HEK293 (cell line): ENCODE measurements around the gene TNFAIP2.

Experiments used
- CTCF ChIA-PET: fragments of 350-600 bp; formaldehyde crosslinking; extraction: SDS; loops from one replicate; lab custom pipeline; 2021; ENCODE audit warnings: antibody characterized with exemption; lab: Yijun Ruan, JAX
- POLR2A ChIA-PET: fragments of 300-600 bp; formaldehyde crosslinking; extraction: SDS; loops from one replicate; lab custom pipeline; 2020; ENCODE audit warnings: antibody characterized with exemption, inconsistent platforms; lab: Yijun Ruan, JAX
- H3K27ac ChIP-seq: fragments of 200-500 bp; sonication (Bioruptor generic); 2 replicates; pipeline ENCODE4 v1.5.1; 2014; ENCODE audit warnings: low read depth, low read length, control low read depth, inconsistent platforms; ENCODE audit errors: extremely low read depth
- H3K36me3 ChIP-seq, 2 experiments: fragments of 200-500 bp in 1 of 2; sonication (Bioruptor generic) in 1 of 2; 1 replicate in 1 of 2; 2 replicates in 1 of 2; pipeline ENCODE4 v1.5.1; 2014 to 2017; ENCODE audit warnings: inconsistent platforms in 2 of 2, low read length in 2 of 2; ENCODE audit not compliant: control insufficient read depth in 2 of 2, insufficient read depth in 1 of 2
- H3K4me1 ChIP-seq: fragments of 200-500 bp; sonication (Bioruptor generic); 2 replicates; pipeline ENCODE4 v1.5.1; 2014; ENCODE audit warnings: mild to moderate bottlenecking, low read length, inconsistent platforms; ENCODE audit not compliant: control insufficient read depth, insufficient read depth
- H3K4me3 ChIP-seq: 2 replicates; pipeline ENCODE4 v1.5.1; 2011; ENCODE audit warnings: low read depth, mild to moderate bottlenecking, control low read depth, low read length, moderate library complexity
- H3K9me3 ChIP-seq: fragments of 200-500 bp; sonication (Bioruptor generic); 2 replicates; pipeline ENCODE4 v1.5.1; 2014; ENCODE audit warnings: low read depth, low read length, inconsistent platforms; ENCODE audit not compliant: control insufficient read depth, insufficient read depth
- EGR2 ChIP-seq: fragments of 450-650 bp; formaldehyde crosslinking; IDR thresholded peaks from 2 replicates; pipeline ENCODE4 v1.5.1; 2016; ENCODE audit warnings: low read depth, missing biosample characterization, missing genetic modification characterization
- ELK4 ChIP-seq: IDR thresholded peaks from 2 replicates; pipeline ENCODE4 v1.6.1; 2011; ENCODE audit warnings: mild to moderate bottlenecking, low read depth, low read length, borderline replicate concordance
- HOXA7 ChIP-seq: sonication (generic); formaldehyde crosslinking; IDR thresholded peaks from 2 replicates; pipeline ENCODE4 v1.8.1; 2022; ENCODE audit warnings: missing genetic modification reagents, borderline replicate concordance
- HOXD13 ChIP-seq: sonication (generic); formaldehyde crosslinking; IDR thresholded peaks from 2 replicates; pipeline ENCODE4 v1.8.0; 2022; ENCODE audit warnings: missing genetic modification reagents, borderline replicate concordance
- MYNN ChIP-seq: fragments of 450-650 bp; formaldehyde crosslinking; IDR thresholded peaks from 2 replicates; pipeline ENCODE4 v1.5.1; 2016; ENCODE audit warnings: missing biosample characterization, missing genetic modification characterization, borderline replicate concordance
- OVOL3 ChIP-seq: fragments of 450-650 bp; formaldehyde crosslinking; IDR thresholded peaks from 2 replicates; pipeline ENCODE4 v1.5.1; 2016; ENCODE audit warnings: missing biosample characterization, missing genetic modification characterization
- PRDM1 ChIP-seq: fragments of 450-650 bp; formaldehyde crosslinking; IDR thresholded peaks from 2 replicates; pipeline ENCODE4; 2016; ENCODE audit warnings: missing biosample characterization, missing genetic modification characterization
- YY2 ChIP-seq: fragments of 450-650 bp; formaldehyde crosslinking; IDR thresholded peaks from 2 replicates; pipeline ENCODE4 v1.5.1; 2016; ENCODE audit warnings: missing biosample characterization, missing genetic modification characterization
- ZBTB1 ChIP-seq: fragments of 450-650 bp; formaldehyde crosslinking; IDR thresholded peaks from 2 replicates; pipeline ENCODE4 v1.5.1; 2016; ENCODE audit warnings: missing biosample characterization, missing genetic modification characterization
- ZBTB10 ChIP-seq: fragments of 450-650 bp; formaldehyde crosslinking; IDR thresholded peaks from 2 replicates; pipeline ENCODE4 v1.5.1; 2016; ENCODE audit warnings: missing biosample characterization, missing genetic modification characterization
- ZBTB6 ChIP-seq: fragments of 450-650 bp; formaldehyde crosslinking; IDR thresholded peaks from 2 replicates; pipeline ENCODE4 v1.5.1; 2017; ENCODE audit warnings: missing biosample characterization, missing genetic modification characterization
- ZBTB8A ChIP-seq: fragments of 450-650 bp; formaldehyde crosslinking; IDR thresholded peaks from 2 replicates; pipeline ENCODE4 v1.5.1; 2016; ENCODE audit warnings: missing biosample characterization, missing genetic modification characterization
- ZFP69B ChIP-seq: fragments of 450-650 bp; formaldehyde crosslinking; IDR thresholded peaks from 2 replicates; pipeline ENCODE4 v1.5.1; 2016; ENCODE audit warnings: missing biosample characterization, missing genetic modification characterization
- ZIC2 ChIP-seq: fragments of 450-650 bp; formaldehyde crosslinking; IDR thresholded peaks from 2 replicates; pipeline ENCODE4 v1.5.1; 2016; ENCODE audit warnings: missing biosample characterization, missing genetic modification characterization
- ZNF133 ChIP-seq: fragments of 450-650 bp; formaldehyde crosslinking; IDR thresholded peaks from 2 replicates; pipeline ENCODE4 v1.5.1; 2016; ENCODE audit warnings: missing biosample characterization, missing genetic modification characterization
- ZNF211 ChIP-seq: fragments of 450-650 bp; formaldehyde crosslinking; IDR thresholded peaks from 2 replicates; pipeline ENCODE4 v1.5.1; 2016; ENCODE audit warnings: low read depth, missing biosample characterization, missing genetic modification characterization
- ZNF23 ChIP-seq: fragments of 450-650 bp; formaldehyde crosslinking; IDR thresholded peaks from 2 replicates; pipeline ENCODE4 v1.5.1; 2016; ENCODE audit warnings: missing biosample characterization, missing genetic modification characterization, borderline replicate concordance
- ZNF24 ChIP-seq: fragments of 450-650 bp; formaldehyde crosslinking; IDR thresholded peaks from 2 replicates; pipeline ENCODE4 v1.5.1; 2016; ENCODE audit warnings: missing biosample characterization, missing genetic modification characterization
- ZNF26 ChIP-seq: fragments of 450-650 bp; formaldehyde crosslinking; IDR thresholded peaks from 2 replicates; pipeline ENCODE4 v1.5.1; 2016; ENCODE audit warnings: missing biosample characterization, missing genetic modification characterization
- ZNF266 ChIP-seq: fragments of 450-650 bp; formaldehyde crosslinking; IDR thresholded peaks from 2 replicates; pipeline ENCODE4 v1.5.1; 2016; ENCODE audit warnings: missing biosample characterization, missing genetic modification characterization, low read depth
- ZNF335 ChIP-seq: fragments of 450-650 bp; formaldehyde crosslinking; conservative IDR thresholded peaks from 2 replicates; pipeline ENCODE4 v1.5.1; 2016; ENCODE audit warnings: missing biosample characterization, missing genetic modification characterization
- ZNF350 ChIP-seq: fragments of 450-650 bp; formaldehyde crosslinking; IDR thresholded peaks from 2 replicates; pipeline ENCODE4 v1.5.0; 2017; ENCODE audit warnings: missing biosample characterization, mild to moderate bottlenecking, missing genetic modification characterization
- ZNF362 ChIP-seq: fragments of 450-650 bp; formaldehyde crosslinking; IDR thresholded peaks from 2 replicates; pipeline ENCODE4 v1.5.1; 2016; ENCODE audit warnings: missing biosample characterization, missing genetic modification characterization
- ZNF473 ChIP-seq: fragments of 450-650 bp; formaldehyde crosslinking; IDR thresholded peaks from 2 replicates; pipeline ENCODE4 v1.5.1; 2017; ENCODE audit warnings: missing biosample characterization, missing genetic modification characterization
- ZNF549 ChIP-seq: fragments of 450-650 bp; IDR thresholded peaks from 2 replicates; pipeline ENCODE4 v1.5.1; 2018; ENCODE audit warnings: missing biosample characterization, missing genetic modification characterization, mild to moderate bottlenecking, inconsistent platforms, moderate library complexity
- ZNF555 ChIP-seq: fragments of 450-650 bp; formaldehyde crosslinking; conservative IDR thresholded peaks from 2 replicates; pipeline ENCODE4 v1.5.1; 2017; ENCODE audit warnings: missing biosample characterization, mild to moderate bottlenecking, missing genetic modification characterization, inconsistent platforms
- ZNF560 ChIP-seq: fragments of 450-650 bp; formaldehyde crosslinking; IDR thresholded peaks from 2 replicates; pipeline ENCODE4 v1.5.1; 2017; ENCODE audit warnings: missing biosample characterization, missing genetic modification characterization, borderline replicate concordance
- ZNF580 ChIP-seq: fragments of 450-650 bp; formaldehyde crosslinking; IDR thresholded peaks from 2 replicates; pipeline ENCODE4 v1.5.1; 2016; ENCODE audit warnings: missing biosample characterization, missing genetic modification characterization
- ZNF629 ChIP-seq: fragments of 450-650 bp; formaldehyde crosslinking; IDR thresholded peaks from 2 replicates; pipeline ENCODE4 v1.5.1; 2017; ENCODE audit warnings: missing biosample characterization, missing genetic modification characterization
- ZNF830 ChIP-seq: fragments of 450-650 bp; IDR thresholded peaks from 2 replicates; pipeline ENCODE4 v1.5.0; 2018; ENCODE audit warnings: missing biosample characterization, missing genetic modification characterization, low read depth, mild to moderate bottlenecking, moderate library complexity

Gene TNFAIP2

GRCh38 chr14:103130965-103131364 is 7.7 kb downstream of the TNFAIP2 start:
- H3K36me3 ChIP-seq: peaks cover 0 to 26% of the 10 kb centered on the region in 2 experiments; a peak in 1 of 3 replicates
- POLR2A ChIA-PET: no interaction called here
- H3K9me3 ChIP-seq: no peaks in the 10 kb centered on the region
- no peak overlapping the region for H3K4me3 ChIP-seq
- CTCF ChIA-PET: interaction anchor here (1.1 to 3.2 kb wide), 4 partner anchors 10 to 437 kb away, joined by 3 to 19 read pairs (median 10); no protein-coding TSS in a partner anchor
- H3K27ac ChIP-seq: peak overlapping the region; percentile 34
- peaks cover 8% of the 10 kb centered on the region; the same call in 1 of the 2 replicates for H3K4me1 ChIP-seq
- TF ChIP-seq ZNF133 (tag by site-specific recombination): no peak
- TF ChIP-seq ZNF23 (tag by site-specific recombination): no peak
- no peak for TF ChIP-seq ZNF362 (tag by site-specific recombination)
- 0 out of 2 replicates have a peak, but pooled peaks have one; percentile 18 for TF ChIP-seq ZBTB10 (tag by site-specific recombination)
- no peak for TF ChIP-seq OVOL3
- no peak for TF ChIP-seq ZNF26 (tag by site-specific recombination)
- no peak for TF ChIP-seq ZNF549 (tag by site-specific recombination)
- peak; percentile 52; the same call in 1 of the 2 replicates for TF ChIP-seq ZNF629 (tag by site-specific recombination)
- TF ChIP-seq ZNF580 (tag by site-specific recombination): no peak
- no peak for TF ChIP-seq YY2 (tag by site-specific recombination)
- TF ChIP-seq HOXD13: no peak
- TF ChIP-seq ZNF560 (tag by site-specific recombination): no peak
- no peak for TF ChIP-seq HOXA7
- no peak for TF ChIP-seq ZBTB8A
- TF ChIP-seq ZNF211 (tag by site-specific recombination): no peak
- 0 out of 2 replicates have a peak, but pooled peaks have one; percentile 15 for TF ChIP-seq ZFP69B (tag by site-specific recombination)
- no peak for TF ChIP-seq ELK4
- no peak for TF ChIP-seq ZNF555 (tag by site-specific recombination)
- peak; percentile 48 for TF ChIP-seq EGR2 (tag by site-specific recombination)
- no peak for TF ChIP-seq ZBTB1
- no peak for TF ChIP-seq ZNF266 (tag by site-specific recombination)
- TF ChIP-seq ZNF24 (tag by site-specific recombination): no peak
- TF ChIP-seq MYNN (tag by site-specific recombination): no peak
- TF ChIP-seq ZNF335 (tag by site-specific recombination): peak; percentile 68
- TF ChIP-seq ZBTB6 (tag by site-specific recombination): no peak
- no peak for TF ChIP-seq ZNF830 (tag by site-specific recombination)
- TF ChIP-seq ZIC2 (tag by site-specific recombination): no peak
- no peak for TF ChIP-seq ZNF350 (tag by site-specific recombination)
- no peak for TF ChIP-seq PRDM1 (tag by site-specific recombination)
- no peak for TF ChIP-seq ZNF473
